ENCODE data around the gene DOCK3.
"Not testable (repeated sequence)": the region's sequence is repeated elsewhere in the genome, so short reads cannot be mapped to it uniquely, and the experiment has no call there.

DOCK3 gene

GRCh38 chr3:50873376-50874157 is 198.8 kb downstream of the DOCK3 start:
- H3K9me3 ChIP-seq (ENCODE audit: severe bottlenecking), result no peaks in the 10 kb centered on the region
- H3K36me3 ChIP-seq, result no peaks in the 10 kb centered on the region
- TF ChIP-seq CTCF (IDR thresholded peaks at IDR 0.05; ENCODE audit: low read depth, low read length), result no peak
- DNase-seq, result no peak
- no peak overlapping the region for H3K27ac ChIP-seq
- no peak overlapping the region for H3K4me3 ChIP-seq (ENCODE audit: low read depth, low read length)
- H3K27me3 ChIP-seq (ENCODE audit: insufficient read depth, low read depth, severe bottlenecking), result no peaks in the 10 kb centered on the region

- not testable (repeated sequence) for H3K36me3 ChIP-seq; DNase-seq; H3K27me3 ChIP-seq (ENCODE audit: insufficient read depth, low read depth, severe bottlenecking); H3K4me3 ChIP-seq (ENCODE audit: low read depth, low read length); H3K9me3 ChIP-seq (ENCODE audit: severe bottlenecking); H3K27ac ChIP-seq
Observed at GRCh38 chr3:50874876-50875275, 200.1 kb downstream of the DOCK3 start.

DNA sequence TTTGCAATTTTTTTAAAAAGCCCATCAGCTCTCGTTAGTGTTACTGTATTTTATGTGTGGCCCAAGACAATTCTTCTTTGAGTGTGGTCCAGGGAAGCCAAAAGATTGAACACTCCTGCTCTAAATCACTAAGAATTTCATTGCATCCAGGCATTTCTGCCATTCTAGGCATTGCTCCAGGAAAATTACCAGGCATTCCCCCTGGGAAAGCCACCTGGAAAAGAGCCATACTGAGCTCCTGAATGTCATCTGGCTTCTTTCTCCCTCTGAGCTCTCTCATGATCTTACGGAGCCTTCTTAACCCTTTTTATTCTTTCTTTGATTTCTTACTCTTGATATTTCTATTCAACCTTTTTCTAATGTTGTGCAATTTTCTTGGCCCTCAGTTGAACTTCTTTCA is 202.2 kb downstream of the DOCK3 start:
- no peak for TF ChIP-seq CTCF (IDR thresholded peaks at IDR 0.05; ENCODE audit: low read depth, low read length)
- Histone ChIP-seq H3K27ac (no peak overlapping the region), H3K4me3 (ENCODE audit: low read depth, low read length) (no peak overlapping the region), H3K9me3 (ENCODE audit: severe bottlenecking) (no peaks in the 10 kb centered on the region), H3K27me3 (ENCODE audit: insufficient read depth, low read depth, severe bottlenecking) (no peaks in the 10 kb centered on the region), H3K36me3 (no peaks in the 10 kb centered on the region)
- no peak for DNase-seq

GRCh38 chr3:50882733-50883132 is 208.0 kb downstream of the DOCK3 start:
- not testable (repeated sequence) for H3K9me3 ChIP-seq (ENCODE audit: severe bottlenecking); H3K27ac ChIP-seq; H3K27me3 ChIP-seq (ENCODE audit: insufficient read depth, low read depth, severe bottlenecking); H3K4me3 ChIP-seq (ENCODE audit: low read depth, low read length); H3K36me3 ChIP-seq; DNase-seq

DNA sequence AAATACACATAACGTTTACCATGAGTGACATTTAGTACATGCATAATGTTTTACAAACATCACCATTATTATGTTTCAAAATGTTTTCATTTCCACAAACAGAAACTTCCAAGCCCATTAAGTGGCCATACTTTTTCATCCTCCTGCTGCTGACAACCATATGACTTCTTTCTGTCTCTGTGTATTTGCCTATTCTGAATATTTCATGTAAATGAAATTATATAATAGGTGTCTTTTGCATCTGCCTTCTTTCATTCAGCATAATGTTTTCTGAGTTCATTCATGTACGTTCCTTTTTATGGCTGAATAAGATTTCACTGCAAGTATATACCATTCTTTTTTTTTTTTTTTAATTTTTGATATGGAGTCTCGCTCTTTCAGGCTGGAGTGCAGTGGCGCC is 209.0 kb downstream of the DOCK3 start:
- Histone ChIP-seq H3K27me3 (ENCODE audit: insufficient read depth, low read depth, severe bottlenecking) (no peaks in the 10 kb centered on the region), H3K27ac (no peak overlapping the region), H3K4me3 (ENCODE audit: low read depth, low read length) (no peak overlapping the region), H3K9me3 (ENCODE audit: severe bottlenecking) (no peaks in the 10 kb centered on the region), H3K36me3 (no peaks in the 10 kb centered on the region)
- TF ChIP-seq CTCF (IDR thresholded peaks at IDR 0.05; ENCODE audit: low read depth, low read length), result no peak
- no peak for DNase-seq

GRCh38 chr3:50885070-50885850 is 210.5 kb downstream of the DOCK3 start:
- peak; percentile 46 for DNase-seq
- Histone ChIP-seq H3K36me3 (no peaks in the 10 kb centered on the region), H3K4me3 (ENCODE audit: low read depth, low read length) (no peak overlapping the region), H3K9me3 (ENCODE audit: severe bottlenecking) (no peaks in the 10 kb centered on the region), H3K27ac (no peak overlapping the region), H3K27me3 (ENCODE audit: insufficient read depth, low read depth, severe bottlenecking) (no peaks in the 10 kb centered on the region)
- peak; percentile 68 for TF ChIP-seq CTCF (IDR thresholded peaks at IDR 0.05; ENCODE audit: low read depth, low read length)
